Progenitor cell of endocrine pancreas (in vitro differentiated cells): ENCODE data around the gene CYP4B1. TPM values are rescaled to one million over a fixed set of nuclear protein-coding genes. Genes with fewer than 3 reads are reported as not detected.
A peak's percentile ranks its signal among the peaks of the same experiment; 100 is the strongest.

Experiments
- DNase-seq: peaks from one replicate; pipeline ENCODE4 v3.0.0; 2021; ENCODE audit warnings: low spot score; ENCODE audit not compliant: unreplicated experiment
- H3K27ac Mint-ChIP-seq: 2 replicates; pipeline ENCODE4 v1.8.0; 2021; ENCODE audit warnings: mild to moderate bottlenecking, moderate library complexity, mixed read lengths
- H3K27me3 Mint-ChIP-seq: 2 replicates; pipeline ENCODE4 v1.8.0; 2021; ENCODE audit warnings: mixed read lengths
- H3K36me3 Mint-ChIP-seq: 2 replicates; pipeline ENCODE4 v1.8.0; 2022; ENCODE audit warnings: mixed read lengths; ENCODE audit not compliant: insufficient read depth
- H3K4me1 Mint-ChIP-seq: 2 replicates; pipeline ENCODE4 v1.8.0; 2021; ENCODE audit warnings: low read depth, mixed read lengths
- H3K4me3 Mint-ChIP-seq: 2 replicates; pipeline ENCODE4 v1.8.0; 2021; ENCODE audit warnings: low read depth, mild to moderate bottlenecking, moderate library complexity, mixed read lengths
- H3K9me3 Mint-ChIP-seq: 2 replicates; pipeline ENCODE4 v1.8.0; 2021; ENCODE audit warnings: low read depth, mixed read lengths
- CTCF ChIP-seq: fragments of 200-600 bp; sonication (generic); IDR thresholded peaks from one replicate; pipeline ENCODE4 v1.5.0; 2021; ENCODE audit warnings: antibody characterized with exemption, mild to moderate bottlenecking; ENCODE audit not compliant: unreplicated experiment
- total RNA-seq: library from RNA; stranded (reverse); gene quantifications from 2 replicates; pipeline ENCODE4 v1.2.1, GENCODE V29; 2021

Gene CYP4B1
- total RNA-seq, 1 donor from 2014 or later = not detected

- no peak for DNase-seq
- Mint-ChIP-seq H3K4me3 (no peak overlapping the region), H3K4me1 (peaks cover 11% of the 10 kb centered on the region), H3K27ac (peak overlapping the region; percentile 29), H3K27me3 (no peaks in the 10 kb centered on the region), H3K9me3 (peaks cover 27% of the 10 kb centered on the region), H3K36me3 (peaks cover 3% of the 10 kb centered on the region)
- no peak for TF ChIP-seq CTCF
Observed at GRCh38 chr1:46767649-46768282, 31.1 kb upstream of the CYP4B1 start.

- Mint-ChIP-seq H3K4me1 (peaks cover 11% of the 10 kb centered on the region), H3K27me3 (no peaks in the 10 kb centered on the region), H3K9me3 (peaks cover 29% of the 10 kb centered on the region), H3K4me3 (no peak overlapping the region), H3K27ac (no peak overlapping the region), H3K36me3 (peaks cover 3% of the 10 kb centered on the region)
- TF ChIP-seq CTCF = no peak
- DNase-seq = no peak
Observed at GRCh38 chr1:46768445-46768844, 30.4 kb upstream of the CYP4B1 start.

- peaks cover 3% of the 10 kb centered on the region for H3K36me3 Mint-ChIP-seq
Observed at GRCh38 chr1:46769028-46769740, 29.7 kb upstream of the CYP4B1 start.

GRCh38 chr1:46770541-46770940 lies 28.3 kb upstream of the CYP4B1 start:
- peaks cover 11% of the 10 kb centered on the region for H3K4me1 Mint-ChIP-seq
- H3K27ac Mint-ChIP-seq = no peak overlapping the region
- no peaks in the 10 kb centered on the region for H3K27me3 Mint-ChIP-seq
- peaks cover 3% of the 10 kb centered on the region for H3K36me3 Mint-ChIP-seq
- H3K4me3 Mint-ChIP-seq = no peak overlapping the region
- TF ChIP-seq CTCF = no peak
- peaks cover 35% of the 10 kb centered on the region for H3K9me3 Mint-ChIP-seq
- no peak for DNase-seq

More at GRCh38 chr1:46769028-46769740, 29.7 kb upstream of the CYP4B1 start:
- Mint-ChIP-seq H3K4me1 (peaks cover 11% of the 10 kb centered on the region), H3K27me3 (no peaks in the 10 kb centered on the region), H3K9me3 (peaks cover 30% of the 10 kb centered on the region), H3K4me3 (no peak overlapping the region), H3K27ac (no peak overlapping the region)
- no peak for DNase-seq
- TF ChIP-seq CTCF = no peak

- peaks cover 45% of the 10 kb centered on the region for H3K9me3 Mint-ChIP-seq
- no peak for TF ChIP-seq CTCF
Observed at GRCh38 chr1:46772571-46772970, 26.3 kb upstream of the CYP4B1 start.

More at GRCh38 chr1:46772571-46772970, 26.3 kb upstream of the CYP4B1 start:
- no peaks in the 10 kb centered on the region for H3K27me3 Mint-ChIP-seq
- H3K4me1 Mint-ChIP-seq = peaks cover 5% of the 10 kb centered on the region
- no peak overlapping the region for H3K27ac Mint-ChIP-seq
- DNase-seq = no peak
- H3K36me3 Mint-ChIP-seq = peaks cover 5% of the 10 kb centered on the region
- no peak overlapping the region for H3K4me3 Mint-ChIP-seq
